GM21825 (cell line): Measurements from ENCODE around the gene CSTB.

Experiments used
- ATAC-seq: cut with Tn5 transposase; IDR thresholded peaks from one replicate; pipeline ENCODE4 v1.9.1; 2021; ENCODE audit warnings: mild to moderate bottlenecking, moderate library complexity; ENCODE audit not compliant: unreplicated experiment

Gene CSTB

GRCh38 chr21:43733529-43734071 is 42.5 kb downstream of the CSTB start:
- no peak for ATAC-seq

- no peak for ATAC-seq
Observed at GRCh38 chr21:43733060-43733459, 43.0 kb downstream of the CSTB start.

GRCh38 chr21:43731891-43732711 is 44.0 kb downstream of the CSTB start:
- ATAC-seq, result no peak

GRCh38 chr21:43731476-43731875 is 44.6 kb downstream of the CSTB start:
- no peak for ATAC-seq

GRCh38 chr21:43728467-43729390 is 47.4 kb downstream of the CSTB start:
- peak; percentile 55 for ATAC-seq

- ATAC-seq, result peak; percentile 2
Observed at GRCh38 chr21:43728154-43728466, 48.0 kb downstream of the CSTB start.

GRCh38 chr21:43727519-43728153 is 48.5 kb downstream of the CSTB start:
- ATAC-seq, result no peak

GRCh38 chr21:43726686-43727518 is 49.2 kb downstream of the CSTB start:
- ATAC-seq, result no peak
